Suprapubic skin (tissue), 4 donors: Measurements from ENCODE around the gene IQGAP3. TPM values are rescaled to one million over a fixed set of nuclear protein-coding genes. Genes with fewer than 3 reads are reported as not detected.

Experiments used
- DNase-seq, 2 donors: peaks; one replicate each; pipeline ENCODE4 v3.0.0-alpha.2; 2019; ENCODE audit warnings: low spot score in 2 of 2
- H3K27ac ChIP-seq: fragments of 200-600 bp; sonication (generic); one replicate; pipeline ENCODE4 v1.5.1; 2019
- H3K27me3 ChIP-seq: fragments of 200-600 bp; sonication (generic); one replicate; pipeline ENCODE4 v1.5.1; 2019
- H3K36me3 ChIP-seq: fragments of 200-600 bp; sonication (generic); one replicate; pipeline ENCODE4 v1.5.1; 2019
- H3K4me1 ChIP-seq: fragments of 200-600 bp; sonication (generic); one replicate; pipeline ENCODE4 v1.5.1; 2019
- H3K4me3 ChIP-seq: fragments of 200-600 bp; sonication (generic); one replicate; pipeline ENCODE4 v1.5.1; 2019; ENCODE audit warnings: mild to moderate bottlenecking
- H3K9me3 ChIP-seq: fragments of 200-600 bp; sonication (generic); one replicate; pipeline ENCODE4 v1.5.1; 2019
- CTCF ChIP-seq, 2 donors: fragments of 200-600 bp in 1 of 2; fragments of 450-650 bp in 1 of 2; sonication (generic) in 1 of 2; IDR thresholded peaks; one replicate each; pipeline ENCODE4 v1.5.1; 2016 to 2019; ENCODE audit warnings: antibody characterized with exemption in 2 of 2, mild to moderate bottlenecking in 1 of 2, moderate library complexity in 1 of 2
- EP300 ChIP-seq: sonication (generic); formaldehyde crosslinking; IDR thresholded peaks from one replicate; pipeline ENCODE4 v1.6.1; 2017; ENCODE audit warnings: antibody characterized with exemption
- POLR2A ChIP-seq, 2 donors: fragments of 450-650 bp; IDR thresholded peaks; one replicate each; pipeline ENCODE4 v1.6.1; 2017; ENCODE audit warnings: antibody characterized with exemption in 2 of 2, mild to moderate bottlenecking in 2 of 2, moderate library complexity in 2 of 2
- POLR2AphosphoS5 ChIP-seq, 3 donors: sonication (generic); formaldehyde crosslinking; IDR thresholded peaks; one replicate each; pipeline ENCODE4 v1.6.1; 2017; ENCODE audit warnings: antibody characterized with exemption in 3 of 3
- WGBS: methylation state at CpG from one replicate; pipeline ENCODE4 v1.1.5; 2018; 5-methylcytosine and 5-hydroxymethylcytosine counted together
- total RNA-seq, 4 donors: library from RNA; depleted of rRNA; stranded (reverse); fragments of >200 nt; gene quantifications; one replicate each; pipeline ENCODE4 v1.1.0, GENCODE V29; 2016

The IQGAP3 gene
- total RNA-seq, 4 donors from 2014 or later, result 2.2 to 5.7 (median 4.5) TPM

- H3K4me1 ChIP-seq, result peaks cover 67% of the 10 kb centered on the region
Observed at GRCh38 chr1:156502391-156502893, 69.9 kb downstream of the IQGAP3 start.

GRCh38 chr1:156500793-156501506 lies 71.4 kb downstream of the IQGAP3 start:
- Histone ChIP-seq H3K4me3 (peak overlapping the region; percentile 98), H3K9me3 (no peaks in the 10 kb centered on the region), H3K36me3 (no peaks in the 10 kb centered on the region), H3K27ac (peak overlapping the region; percentile 100), H3K4me1 (peaks cover 81% of the 10 kb centered on the region), H3K27me3 (no peaks in the 10 kb centered on the region)
- 0% methylated on average over 4 of the region's 57 CpGs for WGBS
- DNase-seq, result peak; percentile 95 to 97
- TF ChIP-seq POLR2AphosphoS5 (IDR thresholded peaks at IDR 0.05) (peak; percentile 84 to 98 (median 94)), EP300 (no peak), CTCF (IDR thresholded peaks at IDR 0.05) (peak in 1 of 2 donors; percentile 54), POLR2A (IDR thresholded peaks at IDR 0.05) (peak; percentile 54 to 77)

More at GRCh38 chr1:156502391-156502893, 69.9 kb downstream of the IQGAP3 start:
- Histone ChIP-seq H3K27ac (peak overlapping the region; percentile 100), H3K4me3 (peak overlapping the region; percentile 23), H3K27me3 (no peaks in the 10 kb centered on the region), H3K9me3 (no peaks in the 10 kb centered on the region), H3K36me3 (no peaks in the 10 kb centered on the region)
- DNase-seq, result no peak
- WGBS, result 0% methylated on average over 1 of the region's 1 CpG
- no peak for TF ChIP-seq POLR2AphosphoS5 (IDR thresholded peaks at IDR 0.05)
- no peak for TF ChIP-seq POLR2A (IDR thresholded peaks at IDR 0.05)
- TF ChIP-seq EP300, result no peak
- TF ChIP-seq CTCF (IDR thresholded peaks at IDR 0.05), result no peak

GRCh38 chr1:156500543-156500792 lies 71.9 kb downstream of the IQGAP3 start, which contains the start of gene MEF2D:
TSS of gene MEF2D (minus strand) at chr1:156500775. CDS start at chr1:156483292, 17,483 bp downstream.
- WGBS, result under 1% methylated on average over 26 of the region's 27 CpGs
- Histone ChIP-seq H3K27me3 (no peaks in the 10 kb centered on the region), H3K36me3 (no peaks in the 10 kb centered on the region), H3K4me1 (peaks cover 81% of the 10 kb centered on the region), H3K4me3 (peak within 1 kb of the TSS; percentile 98), H3K27ac (peak within 1 kb of the TSS; percentile 100), H3K9me3 (no peaks in the 10 kb centered on the region)
- no peak for DNase-seq
- peak; percentile 17 to 64 for TF ChIP-seq POLR2A (IDR thresholded peaks at IDR 0.05)
- TF ChIP-seq EP300, result no peak
- TF ChIP-seq CTCF (IDR thresholded peaks at IDR 0.05), result no peak

- TF ChIP-seq EP300 (no peak), CTCF (IDR thresholded peaks at IDR 0.05) (no peak), POLR2AphosphoS5 (IDR thresholded peaks at IDR 0.05) (no peak), POLR2A (IDR thresholded peaks at IDR 0.05) (no peak)
- H3K4me3 ChIP-seq, result peak overlapping the region; percentile 98
- H3K9me3 ChIP-seq, result no peaks in the 10 kb centered on the region
- peaks cover 84% of the 10 kb centered on the region for H3K4me1 ChIP-seq
- H3K27ac ChIP-seq, result peak overlapping the region; percentile 100
- 2% methylated on average over 23 of the region's 51 CpGs for WGBS
- peaks cover 2% of the 10 kb centered on the region for H3K36me3 ChIP-seq
- no peaks in the 10 kb centered on the region for H3K27me3 ChIP-seq
- DNase-seq, result peak in 1 of 2 donors; percentile 86
Observed at GRCh38 chr1:156499842-156500542, 72.4 kb downstream of the IQGAP3 start.

GRCh38 chr1:156499194-156499841 lies 73.0 kb downstream of the IQGAP3 start:
- DNase-seq, result peak in 1 of 2 donors; percentile 66

More at GRCh38 chr1:156499194-156499841, 73.0 kb downstream of the IQGAP3 start:
- Histone ChIP-seq H3K4me3 (peak overlapping the region; percentile 98), H3K36me3 (peaks cover 3% of the 10 kb centered on the region), H3K9me3 (no peaks in the 10 kb centered on the region), H3K27me3 (no peaks in the 10 kb centered on the region), H3K27ac (peak overlapping the region; percentile 100), H3K4me1 (peaks cover 85% of the 10 kb centered on the region)
- no peak for TF ChIP-seq POLR2A (IDR thresholded peaks at IDR 0.05)
- TF ChIP-seq POLR2AphosphoS5 (IDR thresholded peaks at IDR 0.05), result no peak
- TF ChIP-seq CTCF (IDR thresholded peaks at IDR 0.05), result no peak
- no peak for TF ChIP-seq EP300
- 0% methylated on average over 9 of the region's 14 CpGs for WGBS
